Left renal pelvis (tissue), 4 donors: Measurements from ENCODE around the gene TSPYL1. TPM values are rescaled to one million over a fixed set of nuclear protein-coding genes. Genes with fewer than 3 reads are reported as not detected.
"Not testable (repeated sequence)": the region's sequence is repeated elsewhere in the genome, so short reads cannot be mapped to it uniquely, and the experiment has no call there.

Experiments used
- DNase-seq, 4 donors: peaks; one replicate each; pipeline ENCODE4 v3.0.0-alpha.2; 2013; ENCODE audit warnings: low read depth in 4 of 4, low spot score in 3 of 4
- polyA plus RNA-seq, 4 donors: library from polyadenylated mRNA; unstranded; fragments of 120-200 nt; gene quantifications; one replicate each; pipeline ENCODE4 v1.2.1, GENCODE V29; 2013; ENCODE audit not compliant: insufficient read length in 4 of 4

TSPYL1 gene
- 100 to 1,000 TPM in 1 of 4 donors, 10 to 100 TPM in 3; 80.9 to 108 (median 96.2) TPM for polyA plus RNA-seq

- peak; percentile 88 to 97 (median 95) for DNase-seq
Measured at GRCh38 chr6:116279232-116280160, at the start of gene TSPYL1. TSPYL1 (minus strand) TSS chr6:116279930; CDS start chr6:116279830, 100 bp downstream.

DNA sequence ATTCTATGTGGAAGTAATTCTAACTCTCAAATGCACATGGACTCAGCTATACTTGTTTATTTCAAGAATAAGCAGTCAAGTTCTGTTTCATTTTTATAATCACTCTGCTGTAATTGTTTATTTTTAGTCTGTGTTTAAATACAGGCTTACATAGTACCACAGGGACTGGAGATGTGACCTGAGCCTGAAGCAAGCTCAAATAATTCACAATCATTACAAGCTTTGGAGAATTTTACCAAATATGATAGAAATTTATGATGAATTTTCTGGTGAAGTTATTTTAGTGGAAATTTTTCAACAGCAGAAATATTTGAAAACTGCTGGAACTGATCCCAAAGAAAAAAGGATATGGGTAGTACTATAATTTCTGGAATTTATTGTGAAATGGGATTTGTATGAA is 49.4 kb upstream of the TSPYL1 start:
- no peak for DNase-seq

DNA sequence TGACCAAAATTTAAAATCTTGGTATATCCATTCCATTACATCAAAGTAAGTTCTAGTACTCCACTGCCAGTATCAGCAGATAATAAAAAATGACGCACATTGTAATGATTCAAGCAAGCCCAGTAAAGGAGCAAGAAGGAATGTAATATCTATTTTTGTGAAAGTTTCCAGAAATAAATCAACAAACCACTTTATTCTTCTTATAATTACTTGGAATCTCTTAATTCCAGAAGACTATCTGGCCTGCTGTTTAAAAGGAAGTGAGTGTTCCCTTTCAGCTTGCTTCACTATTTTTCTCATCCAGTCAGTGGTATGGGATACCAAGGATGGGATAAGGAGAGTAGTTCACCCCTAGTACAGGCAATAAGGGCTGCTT is 48.8 kb upstream of the TSPYL1 start:
- DNase-seq, result no peak

DNA sequence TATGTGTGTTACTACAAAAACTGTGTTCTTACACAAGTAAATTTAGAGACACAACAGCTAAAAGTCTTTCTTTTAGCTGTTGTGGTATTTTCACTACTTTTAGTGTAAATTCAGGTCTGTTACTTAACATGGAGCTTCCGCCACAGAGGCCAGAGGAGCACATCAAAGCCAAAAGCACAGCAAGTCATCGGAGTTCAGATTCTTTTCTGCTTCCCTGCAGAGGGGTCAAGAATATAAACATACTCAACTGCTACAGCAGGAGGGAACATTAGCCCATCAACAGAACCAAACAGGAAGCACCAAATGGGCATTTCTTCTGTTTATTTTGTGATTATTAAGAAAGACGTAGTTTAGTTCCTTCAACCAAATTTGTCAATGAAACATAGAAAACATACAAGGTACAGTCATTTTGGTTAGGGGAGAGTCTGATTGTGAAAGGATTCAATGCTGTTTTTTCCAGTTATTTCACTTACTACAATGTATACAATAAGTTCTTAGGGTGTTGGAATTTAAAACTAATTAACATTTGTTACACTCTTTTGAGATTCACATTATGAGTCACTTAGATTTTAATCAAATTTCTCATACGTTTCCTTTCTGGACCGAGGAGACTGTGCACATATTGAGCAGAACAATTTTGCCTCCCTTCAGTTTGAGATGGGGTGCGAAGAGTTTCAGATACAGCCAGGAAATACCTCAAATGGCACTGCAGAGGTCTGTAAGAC is 48.2 kb upstream of the TSPYL1 start:
- no peak for DNase-seq

DNA sequence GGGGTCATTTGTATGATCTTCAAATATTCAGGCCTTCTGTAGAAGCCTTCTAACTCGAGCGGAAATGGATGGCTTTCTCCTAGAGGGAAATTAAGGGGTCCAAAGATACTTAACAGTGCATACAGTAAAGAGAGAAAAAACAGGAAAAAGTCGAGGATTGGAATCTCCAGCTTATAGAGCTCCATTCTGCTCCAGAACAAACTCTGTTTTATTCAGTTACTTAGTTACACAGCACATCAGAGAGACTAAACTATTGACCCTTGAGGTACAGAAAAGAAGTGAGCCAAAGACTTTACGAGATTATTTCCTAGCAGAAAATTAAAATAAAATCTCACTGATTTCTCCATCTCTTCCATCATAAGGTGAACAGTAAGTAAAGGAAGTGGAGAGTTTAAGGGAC is 47.3 kb upstream of the TSPYL1 start:
- DNase-seq, result no peak

- no peak for DNase-seq
Measured at GRCh38 chr6:116326181-116326671, 46.5 kb upstream of the TSPYL1 start.

DNA sequence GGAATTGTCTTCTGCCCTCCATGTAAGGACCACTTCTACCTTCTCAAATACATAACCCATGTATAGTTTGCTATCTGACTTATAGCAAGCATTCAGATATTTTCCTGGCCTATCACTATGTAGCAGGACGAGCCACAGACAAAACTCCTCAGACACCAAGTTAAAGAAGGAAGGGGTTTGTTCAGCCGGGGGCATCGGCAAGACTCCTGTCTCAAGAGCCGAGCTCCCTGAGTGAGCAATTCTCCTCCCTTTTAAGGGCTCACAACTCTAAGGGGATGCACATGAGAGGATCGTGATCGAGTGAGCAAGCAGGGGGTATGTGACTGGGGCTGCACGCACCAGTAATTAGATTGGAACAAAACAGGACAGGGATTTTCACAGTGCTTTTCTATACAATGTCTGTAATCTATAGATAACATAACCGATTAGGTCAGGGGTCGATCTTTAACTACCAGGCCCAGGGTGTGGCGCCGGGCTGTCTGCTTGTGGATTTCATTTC is 46.0 kb upstream of the TSPYL1 start:
- DNase-seq, result not testable (repeated sequence)

DNA sequence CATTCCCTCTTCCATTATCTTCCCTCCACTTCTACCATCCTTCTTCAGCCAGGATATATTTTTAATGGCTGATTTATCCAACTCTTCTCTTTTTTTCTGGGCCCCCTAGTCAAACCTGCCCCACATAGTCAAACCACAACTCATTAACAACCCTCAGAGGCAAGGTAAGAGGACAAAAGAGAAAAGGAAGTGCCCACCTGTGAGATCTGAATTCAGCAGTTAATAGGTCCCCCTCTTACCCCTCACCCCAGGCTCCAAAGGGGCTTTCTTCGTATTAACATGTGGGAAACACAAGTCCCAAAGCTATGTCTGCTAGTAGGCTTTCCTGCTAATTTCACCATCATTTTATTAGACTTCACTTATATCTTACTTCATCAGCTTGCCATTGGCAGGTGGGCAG is 44.1 kb upstream of the TSPYL1 start:
- DNase-seq, result no peak

GRCh38 chr6:116321933-116322332 is 42.2 kb upstream of the TSPYL1 start:
- not testable (repeated sequence) for DNase-seq

DNA sequence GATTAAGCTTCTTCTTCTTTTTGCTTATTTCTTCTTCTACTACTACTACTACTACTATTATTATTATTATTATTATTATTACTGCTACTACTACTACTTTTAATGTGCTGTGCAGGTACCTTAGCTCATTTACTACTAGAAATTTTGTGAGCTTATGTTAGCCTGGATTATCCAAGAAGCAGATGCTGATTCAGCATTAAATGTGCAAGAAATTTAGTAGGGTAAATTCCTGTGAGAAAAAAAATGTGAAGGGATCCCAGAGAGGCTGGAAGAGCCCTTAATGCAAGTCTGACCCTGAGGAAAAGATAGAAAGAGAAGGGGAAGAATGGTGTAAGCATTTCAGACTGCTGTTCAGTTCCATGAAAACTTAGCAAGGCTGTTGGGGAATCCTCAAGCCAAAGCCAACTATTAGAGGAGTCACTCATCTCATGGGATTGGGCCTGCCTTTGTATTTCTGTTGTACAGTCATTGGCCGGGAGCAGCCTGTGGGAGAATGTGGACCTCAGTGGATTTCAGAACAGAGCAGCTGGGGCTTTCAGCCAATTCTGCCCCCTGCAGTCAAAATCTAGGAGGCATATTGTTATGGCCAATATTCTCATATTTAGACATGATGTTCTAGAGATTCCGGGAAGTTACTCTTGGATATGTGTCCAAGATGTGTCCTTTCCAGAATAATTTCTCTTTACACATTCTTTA is 37.2 kb upstream of the TSPYL1 start:
- DNase-seq, result no peak

GRCh38 chr6:116314878-116315277 is 35.1 kb upstream of the TSPYL1 start:
- DNase-seq, result no peak

DNA sequence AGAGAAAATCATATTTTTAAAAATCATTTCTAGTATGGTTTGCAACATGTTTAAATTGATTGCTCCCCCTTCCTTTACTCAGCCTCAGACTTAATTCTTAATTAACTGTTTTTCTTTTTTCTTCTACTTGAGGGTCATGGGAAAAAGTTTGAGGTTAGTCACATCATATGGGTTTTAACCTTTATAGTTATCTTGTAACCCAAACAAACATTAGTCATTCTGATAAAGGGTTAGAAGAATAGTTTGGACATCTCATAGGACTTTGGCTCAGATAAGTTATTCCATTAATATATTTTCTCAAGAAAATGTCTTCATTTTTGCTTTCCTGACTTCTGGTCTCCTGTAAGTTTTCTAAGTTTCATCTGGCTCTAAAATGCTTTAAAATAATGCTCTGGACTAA is 34.5 kb upstream of the TSPYL1 start:
- no peak for DNase-seq

DNA sequence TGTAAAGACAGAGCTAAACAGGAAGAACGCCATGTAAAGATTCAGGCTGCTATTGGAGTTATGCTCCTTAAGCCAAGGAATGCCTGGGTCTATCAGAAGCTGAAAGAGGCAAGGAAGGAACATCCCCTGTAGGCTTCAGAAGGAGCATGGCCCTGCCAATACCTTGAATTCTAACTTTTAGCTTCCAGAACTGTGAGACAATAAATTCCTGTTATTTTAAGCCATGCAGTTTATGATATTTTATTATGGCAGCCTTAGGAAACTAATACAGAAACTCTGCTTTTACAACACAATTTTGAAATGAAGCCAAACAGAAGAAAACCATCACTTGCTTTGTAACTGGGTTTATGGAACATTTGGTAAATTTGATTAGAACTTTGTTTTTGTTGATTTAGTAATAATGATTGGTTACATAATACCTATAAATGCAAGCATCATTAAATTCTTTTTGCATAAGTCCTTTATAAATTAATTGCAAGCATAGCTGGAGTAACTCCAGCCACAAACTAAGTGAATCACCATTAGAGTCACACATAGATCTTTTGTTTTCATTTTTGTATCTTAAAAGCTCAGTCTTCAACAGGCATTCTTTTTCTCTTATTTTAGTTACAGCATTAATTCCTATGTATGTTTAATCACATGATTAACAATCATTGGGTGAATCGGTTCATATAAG is 33.5 kb upstream of the TSPYL1 start:
- peak in 2 of 4 donors; percentile 14 for DNase-seq

DNA sequence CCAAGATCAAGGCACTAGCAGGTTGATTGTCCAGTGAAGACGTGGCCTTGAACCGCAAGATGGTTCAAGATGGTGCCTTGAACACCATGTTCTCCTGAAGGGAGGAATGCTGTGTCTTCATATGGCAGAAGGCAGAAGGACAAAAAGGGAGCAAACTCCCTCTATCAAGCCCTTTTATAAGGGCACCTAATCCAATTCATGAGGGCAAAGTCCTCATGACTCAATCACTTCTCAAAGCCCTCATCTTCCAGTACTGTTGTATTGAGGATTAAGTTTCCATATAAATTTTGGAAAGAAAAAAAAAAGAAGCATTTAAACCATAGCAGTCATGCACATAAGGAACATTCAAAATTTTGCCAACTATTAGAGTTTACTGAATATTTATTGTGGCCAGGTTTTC is 29.9 kb upstream of the TSPYL1 start:
- no peak for DNase-seq

DNA sequence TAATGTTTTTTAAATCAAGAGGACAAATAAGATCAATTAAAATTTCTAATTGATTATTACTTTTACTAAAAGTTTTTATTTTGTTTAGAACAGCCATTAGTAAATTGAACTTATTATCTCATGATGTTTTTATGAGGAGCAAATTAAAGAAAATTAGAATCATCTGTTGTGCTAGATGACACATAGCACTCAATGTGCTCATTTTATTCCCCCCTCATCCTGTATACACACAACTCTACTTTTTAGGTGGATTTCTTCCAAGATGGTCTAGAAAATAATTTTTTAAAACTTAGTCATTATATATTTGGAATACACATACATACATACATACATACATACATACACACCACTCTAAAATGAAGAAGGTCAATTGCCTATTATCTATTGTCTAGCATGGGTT is 29.3 kb upstream of the TSPYL1 start:
- DNase-seq, result no peak

GRCh38 chr6:116307633-116308032 is 27.9 kb upstream of the TSPYL1 start:
- DNase-seq, result no peak

DNA sequence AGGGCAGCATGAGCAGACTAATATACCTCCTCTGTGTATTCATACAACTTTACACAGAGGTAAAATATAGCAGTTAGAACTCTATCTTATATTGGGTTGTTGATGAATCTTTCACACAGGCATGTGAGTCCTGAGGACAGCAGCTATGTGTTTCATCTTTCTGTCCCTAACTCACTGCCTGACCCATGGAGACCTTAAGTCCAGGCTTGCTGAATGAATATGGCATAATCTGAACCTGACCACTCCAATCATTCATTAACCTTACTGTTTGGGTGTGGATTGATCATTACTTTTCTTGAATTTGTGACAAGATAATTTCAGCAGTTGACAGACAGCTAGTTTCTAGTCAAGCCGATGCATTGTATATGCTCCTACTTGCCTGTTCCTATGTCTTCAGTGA is 27.3 kb upstream of the TSPYL1 start:
- DNase-seq, result no peak

DNA sequence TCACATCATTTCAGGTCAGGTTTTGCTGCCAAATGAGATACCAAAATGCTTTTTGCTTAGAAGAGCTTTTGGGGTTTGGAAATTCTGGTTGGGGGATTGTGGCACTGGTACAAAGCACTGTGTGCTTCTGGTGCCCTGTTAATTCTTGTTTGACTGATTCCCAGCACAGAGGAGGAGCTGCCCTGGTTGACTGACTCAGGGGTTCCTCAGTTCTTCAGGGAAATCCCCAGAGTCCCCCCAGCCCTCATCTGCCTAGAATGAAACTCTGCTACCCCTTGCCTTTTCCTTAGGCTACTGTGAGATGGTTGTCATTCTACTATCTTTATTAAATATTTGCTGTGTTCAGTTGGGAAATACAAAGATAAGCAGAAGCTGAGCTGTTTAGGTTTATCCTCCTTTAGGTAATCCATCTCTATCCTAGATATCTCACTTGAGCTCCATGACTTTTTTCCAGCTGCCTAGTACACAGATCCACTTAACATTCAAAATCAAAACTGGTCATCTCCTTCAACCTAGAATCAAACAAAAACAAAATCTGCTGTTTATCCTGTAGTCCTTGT is 24.9 kb upstream of the TSPYL1 start:
- no peak for DNase-seq

DNA sequence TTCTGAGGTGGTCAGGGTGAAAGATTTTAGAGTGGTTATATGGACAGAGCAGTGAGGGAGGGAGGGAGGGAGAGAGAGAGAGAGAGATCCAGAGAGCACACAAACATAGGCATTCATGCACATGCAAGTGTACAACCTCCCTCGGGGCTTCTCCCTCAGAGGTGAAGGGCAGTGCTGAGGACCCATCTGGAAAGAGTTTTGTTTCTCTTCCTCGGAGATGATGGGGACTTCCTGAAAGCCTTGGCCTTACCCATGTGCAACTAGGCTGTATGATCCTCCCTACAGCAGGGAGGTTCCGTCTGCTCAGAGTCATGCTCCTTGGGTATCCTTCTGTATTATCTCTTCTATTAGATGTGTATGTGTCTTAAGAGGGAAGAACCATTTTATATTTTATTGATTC is 21.4 kb upstream of the TSPYL1 start:
- no peak for DNase-seq

DNA sequence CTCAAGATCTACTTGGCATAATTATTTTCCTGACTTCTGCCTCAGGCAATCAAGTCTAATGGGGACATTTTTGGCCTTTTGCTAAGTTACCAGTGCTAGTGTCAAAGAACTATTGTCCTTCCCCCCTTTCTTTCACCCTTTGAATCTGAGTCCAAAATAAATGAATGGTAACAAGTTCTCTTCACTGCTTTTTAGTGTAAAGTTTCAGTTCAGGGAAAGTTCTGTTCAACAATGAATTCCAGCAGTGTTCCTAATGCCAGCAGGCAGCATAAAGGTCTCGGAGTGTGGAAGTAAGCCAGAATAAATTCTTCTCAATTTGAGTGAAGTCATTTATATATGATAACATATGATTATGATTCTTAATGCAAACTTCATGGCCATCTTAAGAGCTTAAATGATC is 20.8 kb upstream of the TSPYL1 start:
- no peak for DNase-seq
